ENCODE measurements around the gene KIF26B.

The KIF26B gene

GRCh38 chr1:245247801-245248200 lies 93.0 kb downstream of the KIF26B start:
- DNase-seq (ENCODE audit: insufficient read length, low spot score): no peak
- TF ChIP-seq, protein P1, sequence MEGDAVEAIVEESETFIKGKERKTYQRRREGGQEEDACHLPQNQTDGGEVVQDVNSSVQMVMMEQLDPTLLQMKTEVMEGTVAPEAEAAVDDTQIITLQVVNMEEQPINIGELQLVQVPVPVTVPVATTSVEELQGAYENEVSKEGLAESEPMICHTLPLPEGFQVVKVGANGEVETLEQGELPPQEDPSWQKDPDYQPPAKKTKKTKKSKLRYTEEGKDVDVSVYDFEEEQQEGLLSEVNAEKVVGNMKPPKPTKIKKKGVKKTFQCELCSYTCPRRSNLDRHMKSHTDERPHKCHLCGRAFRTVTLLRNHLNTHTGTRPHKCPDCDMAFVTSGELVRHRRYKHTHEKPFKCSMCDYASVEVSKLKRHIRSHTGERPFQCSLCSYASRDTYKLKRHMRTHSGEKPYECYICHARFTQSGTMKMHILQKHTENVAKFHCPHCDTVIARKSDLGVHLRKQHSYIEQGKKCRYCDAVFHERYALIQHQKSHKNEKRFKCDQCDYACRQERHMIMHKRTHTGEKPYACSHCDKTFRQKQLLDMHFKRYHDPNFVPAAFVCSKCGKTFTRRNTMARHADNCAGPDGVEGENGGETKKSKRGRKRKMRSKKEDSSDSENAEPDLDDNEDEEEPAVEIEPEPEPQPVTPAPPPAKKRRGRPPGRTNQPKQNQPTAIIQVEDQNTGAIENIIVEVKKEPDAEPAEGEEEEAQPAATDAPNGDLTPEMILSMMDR (IDR thresholded peaks at IDR 0.05; ENCODE audit: insufficient read depth, missing control alignments): no peak
- FAIRE-seq: no peak

- DNase-seq (ENCODE audit: insufficient read length, low spot score) (no peak), FAIRE-seq (no peak)
- TF ChIP-seq, protein P1 (IDR thresholded peaks at IDR 0.05; ENCODE audit: insufficient read depth, missing control alignments): no peak
These were observed 93.5 kb downstream of the KIF26B start for GRCh38 chr1:245248231-245248731.

DNA sequence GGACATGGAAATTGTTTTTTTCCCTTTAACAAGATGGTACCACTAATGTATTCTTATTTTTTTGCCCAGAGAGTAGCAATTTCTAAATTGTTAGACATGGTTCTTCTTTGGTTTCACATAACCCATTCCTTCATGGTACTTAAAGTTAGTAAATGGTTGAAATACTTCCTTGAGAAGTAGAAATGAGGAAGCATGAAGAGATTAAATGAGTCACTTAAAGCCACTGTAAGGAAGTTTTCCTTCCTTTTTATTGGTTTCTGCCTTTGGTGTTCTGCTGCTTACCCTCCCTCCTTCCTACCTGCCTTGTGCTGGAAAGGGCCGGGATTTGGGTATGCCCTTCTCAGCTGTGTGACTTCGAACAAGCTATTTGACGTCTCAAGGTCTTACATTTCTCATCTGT lies 101.0 kb downstream of the KIF26B start:
- DNase-seq (ENCODE audit: insufficient read length, low spot score): no peak
- TF ChIP-seq, protein P1 (IDR thresholded peaks at IDR 0.05; ENCODE audit: insufficient read depth, missing control alignments): no peak
- no peak for FAIRE-seq

- FAIRE-seq (no peak), DNase-seq (ENCODE audit: insufficient read length, low spot score) (no peak)
- TF ChIP-seq, protein P1 (IDR thresholded peaks at IDR 0.05; ENCODE audit: insufficient read depth, missing control alignments): no peak
These were observed 101.7 kb downstream of the KIF26B start for GRCh38 chr1:245256528-245256927.

- TF ChIP-seq, protein P1 (IDR thresholded peaks at IDR 0.05; ENCODE audit: insufficient read depth, missing control alignments): no peak
- no peak for FAIRE-seq
- no peak for DNase-seq (ENCODE audit: insufficient read length, low spot score)
These were observed 103.6 kb downstream of the KIF26B start for GRCh38 chr1:245258271-245258920.

DNA sequence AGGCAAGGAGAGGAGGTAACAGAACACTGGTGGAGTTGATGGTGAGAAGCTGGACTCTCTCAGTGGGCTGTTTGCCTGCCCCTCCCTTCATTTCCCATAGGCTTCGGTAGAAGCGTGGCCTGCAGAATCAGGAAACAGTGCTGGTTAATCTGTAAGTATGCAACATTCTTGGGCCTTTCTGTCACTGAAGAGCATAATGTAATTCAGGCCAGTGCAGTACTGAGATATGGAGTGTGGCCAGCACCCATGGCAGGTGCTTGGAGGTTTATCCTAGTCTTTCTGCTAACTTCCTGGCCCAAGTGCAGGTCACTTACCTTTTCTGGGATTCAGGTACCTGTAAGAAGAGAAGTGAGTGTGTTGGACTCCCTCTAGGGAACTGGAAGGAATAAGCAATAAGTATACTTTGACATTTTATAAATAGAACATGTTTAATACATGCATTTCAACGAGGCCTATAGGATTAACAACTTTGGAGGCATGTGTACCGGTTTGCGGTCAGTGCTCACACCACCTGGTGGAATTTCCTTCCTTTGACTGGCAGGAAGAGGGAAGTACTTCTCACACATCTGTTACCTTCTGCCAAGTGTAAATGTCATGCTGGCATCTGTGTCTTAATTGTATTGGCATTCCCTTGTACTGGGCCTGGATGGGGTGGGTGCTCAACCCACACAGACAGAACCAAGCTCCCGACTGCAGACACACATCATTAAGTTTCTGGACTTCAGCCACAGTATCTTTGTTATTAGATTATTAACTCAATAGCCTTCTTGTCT lies 105.5 kb downstream of the KIF26B start:
- no peak for FAIRE-seq
- TF ChIP-seq, protein P1 (IDR thresholded peaks at IDR 0.05; ENCODE audit: insufficient read depth, missing control alignments): no peak
- DNase-seq (ENCODE audit: insufficient read length, low spot score): no peak

DNA sequence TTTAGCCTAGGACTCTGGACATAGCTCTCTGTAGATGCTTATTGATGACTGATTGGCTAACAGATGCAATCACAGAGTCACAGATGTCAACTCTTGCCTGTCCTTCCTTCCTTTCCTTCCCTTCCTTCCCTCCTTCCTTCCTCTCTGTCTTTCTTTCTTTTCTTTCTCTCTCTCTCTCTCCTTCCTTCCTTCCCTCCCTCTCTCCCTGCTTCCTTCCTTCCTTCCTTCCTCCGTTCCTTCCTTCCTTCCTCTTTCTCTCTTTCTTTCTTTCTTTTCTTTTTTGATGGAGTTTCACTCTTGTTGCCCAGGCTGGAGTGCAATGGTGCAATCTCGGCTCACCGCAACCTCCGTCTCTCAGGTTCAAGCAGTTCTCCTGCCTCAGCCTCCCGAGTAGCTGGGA lies 106.1 kb downstream of the KIF26B start:
- FAIRE-seq (no peak), DNase-seq (ENCODE audit: insufficient read length, low spot score) (no peak)
- TF ChIP-seq, protein P1 (IDR thresholded peaks at IDR 0.05; ENCODE audit: insufficient read depth, missing control alignments): no peak
